NT2/D1 (cell line): ENCODE data around the gene DBF4.

Source experiments
- YY1 ChIP-seq: IDR thresholded peaks from 2 replicates; pipeline ENCODE4 v1.6.1; 2011; ENCODE audit not compliant: insufficient read length, insufficient read depth
- ZNF274 ChIP-seq: IDR thresholded peaks from 2 replicates; pipeline ENCODE4 v1.6.1; 2011; ENCODE audit warnings: mild to moderate bottlenecking, low read depth, low read length

GRCh38 chr7:87920578-87920977, 44.3 kb downstream of the DBF4 start:
- TF ChIP-seq ZNF274 (no peak), YY1 (no peak)
